Large intestine (tissue), 3 donors: ENCODE results near the gene CYYR1. TPM values are rescaled to one million over a fixed set of nuclear protein-coding genes. Genes with fewer than 3 reads are reported as not detected.

Experiments
- DNase-seq, 2 donors: peaks; one replicate each; pipeline versions ENCODE4 v3.0.0 to v3.0.0-alpha.2; 2013
- H3K27ac ChIP-seq: one replicate; pipeline ENCODE4 v1.5.1; 2013; ENCODE audit warnings: low read length
- H3K27me3 ChIP-seq: 2 replicates; pipeline ENCODE4 v1.6.1; 2013; ENCODE audit warnings: low read length; ENCODE audit not compliant: control insufficient read depth, insufficient read depth
- H3K36me3 ChIP-seq: 2 replicates; pipeline ENCODE4 v1.6.1; 2013; ENCODE audit warnings: low read length; ENCODE audit not compliant: control insufficient read depth, insufficient read depth
- H3K4me1 ChIP-seq: one replicate; pipeline ENCODE4 v1.6.1; 2013; ENCODE audit warnings: low read length; ENCODE audit not compliant: control insufficient read depth, insufficient read depth
- H3K4me3 ChIP-seq: one replicate; pipeline ENCODE4 v1.5.1; 2013; ENCODE audit warnings: low read length
- H3K9me3 ChIP-seq: one replicate; pipeline ENCODE4 v1.6.1; 2013; ENCODE audit warnings: mild to moderate bottlenecking, low read depth, low read length, moderate library complexity; ENCODE audit not compliant: control insufficient read depth
- WGBS: methylation state at CpG from one replicate; pipeline ENCODE4 v1.1.5; 2013; ENCODE audit warnings: low lambda C conversion rate; ENCODE audit not compliant: insufficient coverage; 5-methylcytosine and 5-hydroxymethylcytosine counted together
- polyA plus RNA-seq: library from polyadenylated mRNA; unstranded; fragments of 120-200 nt; gene quantifications from one replicate; pipeline ENCODE4 v1.2.1, GENCODE V29; 2013

CYYR1 gene
- polyA plus RNA-seq, 1 donor = 6.4 TPM

DNA sequence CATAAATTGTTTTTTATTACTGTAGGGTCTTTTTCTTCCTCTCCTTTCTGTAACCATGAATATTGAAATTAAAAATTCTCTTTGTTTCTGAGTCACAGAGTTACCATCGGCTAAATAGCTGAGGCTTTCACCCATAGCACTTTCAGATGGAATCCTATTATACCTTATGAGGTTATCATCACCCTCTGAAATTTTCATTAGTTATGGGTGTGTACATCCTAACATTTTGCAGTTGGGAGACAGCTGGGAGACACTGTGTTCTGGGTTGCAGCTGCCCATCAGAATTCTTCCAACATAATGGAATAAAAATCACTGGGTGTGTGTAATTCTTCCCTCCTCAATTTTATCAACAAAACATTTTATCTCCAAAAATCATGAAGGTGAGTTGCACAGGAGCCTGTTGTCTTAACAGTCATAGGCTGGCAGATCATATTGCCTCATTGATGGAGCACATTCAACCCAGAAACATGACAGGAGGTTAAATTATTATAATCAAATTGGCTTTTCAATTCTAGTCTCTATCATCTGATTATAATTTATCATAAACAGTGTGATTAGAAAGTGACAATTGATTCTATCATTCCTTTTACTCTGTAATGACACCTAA lies 17.4 kb downstream of the CYYR1 start:
- Histone ChIP-seq H3K4me3 (no peak overlapping the region), H3K27me3 (no peaks in the 10 kb centered on the region), H3K4me1 (no peaks in the 10 kb centered on the region), H3K36me3 (no peaks in the 10 kb centered on the region), H3K27ac (no peak overlapping the region), H3K9me3 (no peaks in the 10 kb centered on the region)
- no peak for DNase-seq
- WGBS = 100% methylated on average over 1 of the region's 1 CpG

DNA sequence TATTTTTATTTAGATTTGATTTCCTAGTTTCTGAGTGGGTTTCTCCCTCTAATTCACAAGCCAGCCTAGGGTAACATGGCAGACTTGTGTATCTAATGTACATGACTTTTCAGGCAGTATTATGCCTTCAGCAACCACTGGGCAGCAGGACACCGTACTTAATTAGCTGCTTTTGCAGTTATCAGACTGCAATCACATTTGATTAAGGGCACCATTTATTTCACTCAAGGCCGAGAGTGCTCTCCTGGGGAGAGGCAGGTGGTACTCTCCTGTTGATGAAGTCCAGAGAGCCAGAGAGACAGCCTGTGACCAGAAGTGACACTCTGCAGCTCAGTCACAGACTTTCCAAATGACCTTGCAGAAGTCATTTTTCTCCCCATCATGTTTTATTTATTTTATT lies 18.7 kb downstream of the CYYR1 start:
- Histone ChIP-seq H3K4me3 (no peak overlapping the region), H3K27me3 (no peaks in the 10 kb centered on the region), H3K27ac (no peak overlapping the region), H3K36me3 (no peaks in the 10 kb centered on the region), H3K9me3 (no peaks in the 10 kb centered on the region), H3K4me1 (no peaks in the 10 kb centered on the region)
- DNase-seq = no peak
- no CpG with 5 or more reads among the region's 2 CpGs for WGBS

DNA sequence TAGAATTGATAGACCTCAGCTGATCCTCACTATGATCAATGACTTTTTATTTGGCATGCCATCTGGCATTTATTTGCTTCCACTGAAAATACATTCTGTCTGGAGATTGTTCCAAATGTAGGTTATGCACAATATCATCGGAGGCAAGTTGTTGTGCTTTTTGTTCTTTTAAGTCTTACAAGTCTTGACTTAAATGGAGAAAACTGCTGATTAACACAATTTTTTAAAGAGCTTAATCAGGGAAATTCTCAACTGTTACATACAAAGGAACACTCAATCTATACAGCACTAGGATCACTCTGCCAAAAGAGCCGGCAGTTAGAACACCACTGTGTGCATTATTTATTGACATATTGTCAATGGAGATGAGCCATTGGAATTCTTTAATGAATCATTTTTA lies 19.2 kb downstream of the CYYR1 start:
- H3K27ac ChIP-seq = no peak overlapping the region
- WGBS = 67% methylated on average over 1 of the region's 2 CpGs
- H3K4me1 ChIP-seq = no peaks in the 10 kb centered on the region
- no peaks in the 10 kb centered on the region for H3K9me3 ChIP-seq
- H3K27me3 ChIP-seq = no peaks in the 10 kb centered on the region
- no peak for DNase-seq
- no peak overlapping the region for H3K4me3 ChIP-seq
- no peaks in the 10 kb centered on the region for H3K36me3 ChIP-seq

DNA sequence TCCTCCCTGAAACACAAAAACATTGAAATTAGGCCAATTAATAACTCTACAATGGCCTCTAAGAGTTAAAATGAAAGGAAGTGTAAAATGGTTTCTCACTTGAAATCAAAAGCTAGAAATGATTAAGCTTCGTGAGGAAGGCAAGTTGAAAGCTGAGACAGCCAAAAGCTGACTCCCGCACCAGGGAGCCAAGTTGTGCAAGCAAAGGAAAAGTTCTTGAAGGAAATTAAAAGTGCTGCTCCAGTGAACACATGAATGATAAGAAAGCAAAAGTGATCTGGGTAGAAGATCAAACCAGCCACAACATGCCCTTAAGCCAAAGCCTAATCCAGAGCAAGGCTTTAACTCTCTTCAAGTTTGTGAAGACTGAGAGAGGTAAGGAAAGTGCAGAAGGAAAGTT lies 22.8 kb downstream of the CYYR1 start:
- H3K27ac ChIP-seq = no peak overlapping the region
- H3K4me3 ChIP-seq = no peak overlapping the region
- H3K9me3 ChIP-seq = no peaks in the 10 kb centered on the region
- DNase-seq = no peak
- 100% methylated on average over 1 of the region's 2 CpGs for WGBS
- no peaks in the 10 kb centered on the region for H3K27me3 ChIP-seq
- H3K4me1 ChIP-seq = no peaks in the 10 kb centered on the region
- no peaks in the 10 kb centered on the region for H3K36me3 ChIP-seq

DNA sequence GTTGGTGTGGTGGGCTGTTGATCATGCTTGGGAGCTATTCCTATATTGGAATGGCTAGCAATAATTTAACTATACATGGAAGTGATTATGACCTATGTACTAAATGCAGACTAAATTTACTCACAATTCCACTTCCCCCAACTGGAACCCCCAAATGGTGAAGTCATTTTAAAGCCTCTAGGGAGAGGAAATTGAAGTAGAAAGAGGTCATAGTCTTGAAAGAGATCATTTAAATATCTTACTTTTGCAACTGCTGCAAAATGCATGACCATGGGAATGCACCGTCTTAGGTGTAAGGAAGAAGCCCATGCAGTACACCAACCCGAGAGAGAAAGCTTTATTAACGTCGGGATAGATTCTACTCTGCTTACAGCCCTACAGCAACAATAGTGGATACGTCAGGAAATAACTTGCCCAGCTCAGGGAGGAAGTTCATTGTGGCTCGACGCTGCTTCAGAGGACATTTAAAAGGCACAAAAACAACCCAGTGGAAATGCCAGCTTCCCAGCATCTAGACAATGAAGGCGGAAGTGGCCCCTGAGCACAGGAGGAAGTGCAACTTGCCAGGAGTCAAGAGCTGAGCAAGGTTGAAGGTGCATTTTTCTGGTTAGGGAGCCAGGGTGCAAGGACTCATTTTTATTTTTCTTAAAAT lies 26.5 kb downstream of the CYYR1 start:
- 80% methylated on average over 1 of the region's 8 CpGs for WGBS
- H3K27ac ChIP-seq = no peak overlapping the region
- no peaks in the 10 kb centered on the region for H3K4me1 ChIP-seq
- H3K36me3 ChIP-seq = no peaks in the 10 kb centered on the region
- no peak overlapping the region for H3K4me3 ChIP-seq
- no peaks in the 10 kb centered on the region for H3K9me3 ChIP-seq
- H3K27me3 ChIP-seq = no peaks in the 10 kb centered on the region
- DNase-seq = no peak

DNA sequence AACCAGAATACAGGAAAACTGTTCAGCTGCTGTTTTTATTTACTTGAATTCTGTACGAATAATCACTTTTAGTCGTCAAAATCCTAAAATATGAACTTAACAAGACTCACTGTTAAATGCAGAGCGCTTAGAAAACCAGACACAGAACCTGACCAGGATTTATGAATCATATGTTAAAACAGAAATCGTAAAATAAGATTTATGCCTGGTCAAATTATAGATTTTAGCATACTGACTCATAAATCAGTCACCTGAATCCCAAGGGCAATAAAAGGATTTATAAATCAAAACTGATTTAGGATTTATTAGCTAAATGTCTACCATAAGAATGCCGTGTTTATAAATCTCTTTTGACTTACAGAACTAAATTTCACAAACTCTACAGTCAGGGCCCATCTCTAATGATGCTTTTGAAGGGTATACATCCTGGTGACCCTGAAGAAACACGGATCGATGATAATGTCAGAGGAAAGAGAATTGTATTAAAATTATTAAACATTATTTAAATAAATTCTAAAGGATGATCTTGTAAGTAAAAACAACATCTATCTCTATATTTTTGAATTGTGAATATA lies 28.8 kb downstream of the CYYR1 start:
- H3K27me3 ChIP-seq = no peaks in the 10 kb centered on the region
- no peaks in the 10 kb centered on the region for H3K9me3 ChIP-seq

DNA sequence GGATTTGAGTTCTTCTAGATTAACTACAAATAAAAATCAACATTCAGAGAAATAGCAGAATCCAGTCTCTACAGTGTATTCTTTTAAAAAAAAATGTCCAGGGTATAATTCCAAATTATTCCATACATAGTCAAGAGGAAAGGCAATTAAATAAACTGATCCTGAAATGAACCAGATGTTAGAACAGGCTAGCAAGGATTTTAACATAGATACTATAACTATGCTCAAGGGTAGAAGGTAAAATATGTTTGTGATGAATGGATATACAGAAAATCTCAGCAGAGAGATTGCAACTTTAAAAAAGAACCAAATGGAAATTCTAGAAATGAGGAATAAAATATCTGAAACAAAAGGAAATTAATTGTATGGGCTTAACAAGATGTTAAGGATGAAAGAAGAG lies 32.4 kb downstream of the CYYR1 start:
- Histone ChIP-seq H3K36me3 (no peaks in the 10 kb centered on the region), H3K27ac (no peak overlapping the region)

More for the DNA sequence above, 28.8 kb downstream of the CYYR1 start:
- no peak overlapping the region for H3K4me3 ChIP-seq
- no peak for DNase-seq
- 100% methylated on average over 4 of the region's 7 CpGs for WGBS
- H3K4me1 ChIP-seq = no peaks in the 10 kb centered on the region
- no peaks in the 10 kb centered on the region for H3K36me3 ChIP-seq
- no peak overlapping the region for H3K27ac ChIP-seq

DNA sequence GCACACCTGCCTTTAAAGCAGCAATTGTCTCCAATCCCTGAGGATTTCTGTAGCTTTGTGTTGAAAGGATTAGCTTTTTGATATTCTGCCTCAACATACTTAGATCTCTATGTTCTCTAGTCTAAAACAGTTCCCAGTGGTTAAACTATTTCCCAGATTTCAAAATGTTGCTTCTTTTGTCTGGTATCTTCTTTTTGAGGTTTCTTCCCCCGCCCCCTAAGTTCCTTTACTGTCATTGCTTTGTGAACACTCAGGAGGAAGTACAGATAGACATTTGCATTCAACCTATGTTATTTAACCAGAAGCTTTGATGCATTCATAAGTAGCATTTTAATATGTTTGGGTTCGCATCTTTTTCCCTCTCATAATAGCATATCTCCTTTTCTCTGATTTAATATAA lies 33.5 kb downstream of the CYYR1 start:
- no peaks in the 10 kb centered on the region for H3K9me3 ChIP-seq
- no peaks in the 10 kb centered on the region for H3K27me3 ChIP-seq
- no peak for DNase-seq
- no peaks in the 10 kb centered on the region for H3K4me1 ChIP-seq
- no peaks in the 10 kb centered on the region for H3K36me3 ChIP-seq
- no peak overlapping the region for H3K27ac ChIP-seq
- no peak overlapping the region for H3K4me3 ChIP-seq
- 100% methylated on average over 1 of the region's 2 CpGs for WGBS

More for the DNA sequence above, 32.4 kb downstream of the CYYR1 start:
- H3K4me3 ChIP-seq = no peak overlapping the region
- H3K4me1 ChIP-seq = no peaks in the 10 kb centered on the region
- H3K27me3 ChIP-seq = no peaks in the 10 kb centered on the region
- no peak for DNase-seq
- no peaks in the 10 kb centered on the region for H3K9me3 ChIP-seq

DNA sequence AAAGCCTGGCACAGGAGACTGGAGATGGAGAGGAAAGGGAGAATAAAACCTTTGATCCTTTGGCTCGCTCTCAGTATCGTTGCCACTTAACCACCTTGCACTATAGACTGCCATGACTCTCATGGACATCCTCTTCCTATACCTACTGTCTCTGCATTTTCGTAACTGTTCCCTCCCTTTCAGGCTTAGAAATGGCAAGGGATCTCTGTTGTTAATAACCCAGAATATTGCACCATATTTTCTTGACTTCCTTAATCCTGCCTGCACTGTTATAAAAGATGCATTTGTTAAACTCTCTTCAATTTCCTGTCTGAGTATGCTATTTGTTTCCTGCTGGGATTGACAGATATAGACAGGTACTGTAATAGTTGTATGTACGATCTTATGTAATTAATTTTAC lies 38.6 kb downstream of the CYYR1 start:
- Histone ChIP-seq H3K27ac (no peak overlapping the region), H3K9me3 (no peaks in the 10 kb centered on the region), H3K4me1 (no peaks in the 10 kb centered on the region), H3K27me3 (no peaks in the 10 kb centered on the region), H3K4me3 (no peak overlapping the region), H3K36me3 (no peaks in the 10 kb centered on the region)
- no peak for DNase-seq
- 0% methylated on average over 1 of the region's 4 CpGs for WGBS

DNA sequence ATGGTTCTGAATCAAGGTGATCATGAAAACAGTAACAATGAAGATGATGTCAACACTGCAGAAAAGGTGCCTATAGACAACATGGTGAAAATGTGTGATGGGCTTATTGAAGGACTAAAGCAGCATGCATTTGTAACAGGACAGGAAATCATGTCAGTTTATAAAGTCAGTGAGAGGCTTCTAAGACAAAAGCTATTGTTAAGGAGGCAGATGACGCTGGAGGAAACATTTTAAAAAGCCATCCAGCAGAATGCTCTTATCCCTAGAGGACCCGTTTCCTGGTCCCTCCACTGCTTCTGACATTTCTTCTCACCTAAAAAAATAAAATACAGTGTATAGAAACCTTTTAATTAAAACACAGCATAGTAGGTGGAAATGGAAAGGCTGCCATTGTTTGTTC lies 40.9 kb downstream of the CYYR1 start:
- DNase-seq = no peak
- Histone ChIP-seq H3K4me1 (no peaks in the 10 kb centered on the region), H3K36me3 (no peaks in the 10 kb centered on the region), H3K27ac (no peak overlapping the region), H3K9me3 (no peaks in the 10 kb centered on the region), H3K27me3 (no peaks in the 10 kb centered on the region), H3K4me3 (no peak overlapping the region)
- WGBS = 100% methylated on average over 1 of the region's 2 CpGs

DNA sequence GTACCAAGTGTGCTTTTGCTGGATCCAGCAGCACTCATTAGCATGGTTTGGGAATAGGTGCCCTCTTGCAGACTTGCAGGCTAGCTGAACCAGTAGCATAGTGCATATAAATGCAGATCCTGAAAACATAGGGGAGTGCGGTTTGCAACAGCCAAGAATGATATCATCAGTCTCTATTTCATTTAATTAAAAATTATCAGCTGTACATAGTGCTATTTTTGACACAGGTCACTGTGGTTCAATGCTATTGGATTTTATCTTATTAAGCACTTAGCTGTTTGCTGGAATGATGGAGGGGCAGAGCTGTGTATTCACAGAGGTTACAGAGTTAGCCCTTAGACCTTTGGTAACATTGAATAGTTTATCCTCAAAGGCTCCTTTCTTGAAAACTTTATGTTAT lies 43.6 kb downstream of the CYYR1 start:
- H3K27ac ChIP-seq = no peak overlapping the region
- H3K27me3 ChIP-seq = no peaks in the 10 kb centered on the region
- H3K4me3 ChIP-seq = no peak overlapping the region
- H3K4me1 ChIP-seq = no peaks in the 10 kb centered on the region
- no peaks in the 10 kb centered on the region for H3K9me3 ChIP-seq
- no peaks in the 10 kb centered on the region for H3K36me3 ChIP-seq
- no CpG with 5 or more reads among the region's 1 CpG for WGBS
- no peak for DNase-seq
